Astrocyte of the spinal cord (primary cell): ENCODE results near the gene PDGFB.

Experiments used
- DNase-seq: peaks from one replicate; pipeline ENCODE4 v3.0.0; 2011; ENCODE audit warnings: low read depth, low spot score
- H3K4me3 ChIP-seq: 2 replicates; pipeline ENCODE4 v1.5.1; 2011; ENCODE audit warnings: low read depth, mild to moderate bottlenecking, low read length, moderate library complexity
- CTCF ChIP-seq: IDR thresholded peaks from 2 replicates; pipeline ENCODE4 v1.5.1; 2012; ENCODE audit warnings: low read depth, mild to moderate bottlenecking, low read length, inconsistent platforms
- in situ Hi-C: cut with HindIII; loops from 2 replicates; pipeline ENCODE4 v1.10.0; 2017; ENCODE audit warnings: low sequenced_read_pairs

The PDGFB gene

DNA sequence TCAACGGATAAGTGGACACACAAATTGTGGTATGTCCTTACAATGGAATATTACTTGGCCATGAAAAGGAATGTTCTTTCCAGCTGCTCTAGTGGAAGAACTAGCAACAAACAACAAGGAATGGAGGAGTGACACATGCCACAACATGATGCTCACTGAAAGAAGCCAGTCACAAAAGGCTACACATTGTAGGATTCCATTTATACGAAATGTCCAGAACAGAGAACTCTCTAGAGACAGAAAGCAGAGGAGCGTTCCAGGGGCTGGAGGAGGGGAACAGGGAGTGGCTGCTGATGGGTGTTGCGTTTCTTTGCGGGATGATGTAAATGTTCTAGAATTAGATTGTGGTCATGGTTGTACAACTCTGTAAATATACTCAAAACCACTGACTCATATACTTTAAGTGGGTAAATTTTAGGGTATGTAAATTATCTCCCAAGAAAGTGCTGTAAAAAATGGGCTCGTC is 32.4 kb upstream of the PDGFB start:
- in situ Hi-C loops, result no loop called here
- H3K4me3 ChIP-seq, result no peak overlapping the region
- DNase-seq, result peak; percentile 60
- no peak for TF ChIP-seq CTCF

DNA sequence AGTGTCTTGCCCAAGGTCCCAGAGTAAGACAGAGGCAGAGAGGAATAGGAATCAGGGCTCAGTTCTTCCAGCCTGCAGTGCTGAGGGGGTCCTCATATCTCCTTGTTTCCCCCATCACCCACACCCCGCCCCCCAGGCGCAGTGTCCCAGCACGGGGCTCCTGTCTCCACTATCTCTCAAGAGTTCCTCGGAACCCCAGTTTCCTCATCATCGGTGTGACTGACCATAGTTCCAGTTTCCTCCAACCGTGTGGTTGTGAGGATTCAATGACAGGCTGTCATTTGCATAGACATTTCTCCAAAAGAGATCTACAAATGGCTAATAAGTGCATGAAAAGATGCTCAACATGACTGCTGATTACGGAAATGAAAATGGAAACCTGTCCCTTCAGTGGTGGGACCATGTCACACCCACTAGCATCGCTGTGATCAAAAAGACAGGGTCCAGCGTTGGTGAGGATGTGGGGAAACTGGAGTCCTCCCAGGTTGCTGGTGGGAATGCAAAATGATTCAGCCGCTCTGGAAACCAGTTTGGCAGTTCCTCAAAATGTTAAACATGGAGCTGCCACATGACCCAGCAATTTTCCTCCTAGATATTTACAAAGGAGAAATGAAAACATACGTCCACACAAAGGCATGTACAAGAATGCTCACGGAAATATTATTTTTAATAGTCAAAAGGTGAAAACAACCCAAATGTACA is 31.8 kb upstream of the PDGFB start:
- in situ Hi-C loops, result no loop called here
- no peak for DNase-seq
- TF ChIP-seq CTCF, result no peak
- no peak overlapping the region for H3K4me3 ChIP-seq

GRCh38 chr22:39275814-39276439 is 31.1 kb upstream of the PDGFB start:
- TF ChIP-seq CTCF, result no peak
- no peak overlapping the region for H3K4me3 ChIP-seq
- no peak for DNase-seq
- in situ Hi-C loops, result no loop called here

- no peak overlapping the region for H3K4me3 ChIP-seq
- TF ChIP-seq CTCF, result no peak
- DNase-seq, result no peak
- in situ Hi-C loops, result no loop called here
These were observed 29.4 kb upstream of the PDGFB start for GRCh38 chr22:39273950-39274887.

DNA sequence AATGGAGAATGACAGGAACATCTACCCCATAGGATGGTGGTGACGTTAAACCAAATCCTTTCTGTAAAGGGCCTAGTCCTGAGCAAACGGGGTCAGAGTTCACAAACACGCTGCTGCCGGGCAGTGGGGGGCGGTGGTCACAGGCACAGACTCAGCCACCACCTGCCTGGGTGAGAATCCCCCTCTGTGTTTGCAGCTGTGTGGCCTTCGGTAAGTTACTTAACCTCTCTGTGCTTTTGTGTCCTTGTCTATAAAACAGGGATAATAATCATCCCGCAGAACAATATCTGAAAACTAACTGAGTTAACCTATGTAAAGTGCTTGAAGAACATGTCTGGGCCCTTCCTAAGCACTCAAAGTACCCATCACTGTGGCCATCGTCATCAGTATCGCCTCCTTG is 26.0 kb upstream of the PDGFB start:
- no peak overlapping the region for H3K4me3 ChIP-seq
- no peak for DNase-seq
- TF ChIP-seq CTCF, result no peak
- in situ Hi-C loops, result no loop called here

DNA sequence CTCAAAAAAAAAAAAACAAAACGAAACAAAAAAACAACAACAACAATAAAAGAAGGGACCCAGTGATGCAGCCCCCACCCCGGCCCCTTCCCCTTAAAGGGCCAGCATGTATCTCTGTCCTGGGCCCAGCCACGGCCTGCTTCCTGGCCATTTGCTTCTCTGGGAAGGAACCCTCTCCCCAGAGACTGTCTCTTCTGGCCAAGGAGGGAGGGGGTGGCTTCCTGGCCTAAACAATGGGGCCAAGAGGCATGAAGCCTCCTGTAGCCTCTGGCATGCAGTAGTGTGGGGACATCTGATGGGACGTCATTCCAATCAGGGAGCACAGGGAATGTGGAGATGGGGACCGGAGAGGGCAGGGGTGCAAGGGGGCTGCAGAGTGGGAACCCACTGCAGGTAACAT is 25.5 kb upstream of the PDGFB start:
- in situ Hi-C loops, result no loop called here
- no peak for TF ChIP-seq CTCF
- no peak for DNase-seq
- no peak overlapping the region for H3K4me3 ChIP-seq
